ENCODE results near the gene BRSK2.

The BRSK2 gene

GRCh38 chr11:1367721-1368120 lies 22.0 kb upstream of the BRSK2 start:
- no peak overlapping the region for H3K27ac ChIP-seq
- no peak for DNase-seq (ENCODE audit: low spot score)
- H3K4me3 ChIP-seq = no peak overlapping the region
- TF ChIP-seq, protein P1, sequence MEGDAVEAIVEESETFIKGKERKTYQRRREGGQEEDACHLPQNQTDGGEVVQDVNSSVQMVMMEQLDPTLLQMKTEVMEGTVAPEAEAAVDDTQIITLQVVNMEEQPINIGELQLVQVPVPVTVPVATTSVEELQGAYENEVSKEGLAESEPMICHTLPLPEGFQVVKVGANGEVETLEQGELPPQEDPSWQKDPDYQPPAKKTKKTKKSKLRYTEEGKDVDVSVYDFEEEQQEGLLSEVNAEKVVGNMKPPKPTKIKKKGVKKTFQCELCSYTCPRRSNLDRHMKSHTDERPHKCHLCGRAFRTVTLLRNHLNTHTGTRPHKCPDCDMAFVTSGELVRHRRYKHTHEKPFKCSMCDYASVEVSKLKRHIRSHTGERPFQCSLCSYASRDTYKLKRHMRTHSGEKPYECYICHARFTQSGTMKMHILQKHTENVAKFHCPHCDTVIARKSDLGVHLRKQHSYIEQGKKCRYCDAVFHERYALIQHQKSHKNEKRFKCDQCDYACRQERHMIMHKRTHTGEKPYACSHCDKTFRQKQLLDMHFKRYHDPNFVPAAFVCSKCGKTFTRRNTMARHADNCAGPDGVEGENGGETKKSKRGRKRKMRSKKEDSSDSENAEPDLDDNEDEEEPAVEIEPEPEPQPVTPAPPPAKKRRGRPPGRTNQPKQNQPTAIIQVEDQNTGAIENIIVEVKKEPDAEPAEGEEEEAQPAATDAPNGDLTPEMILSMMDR (IDR thresholded peaks at IDR 0.05) = no peak

DNA sequence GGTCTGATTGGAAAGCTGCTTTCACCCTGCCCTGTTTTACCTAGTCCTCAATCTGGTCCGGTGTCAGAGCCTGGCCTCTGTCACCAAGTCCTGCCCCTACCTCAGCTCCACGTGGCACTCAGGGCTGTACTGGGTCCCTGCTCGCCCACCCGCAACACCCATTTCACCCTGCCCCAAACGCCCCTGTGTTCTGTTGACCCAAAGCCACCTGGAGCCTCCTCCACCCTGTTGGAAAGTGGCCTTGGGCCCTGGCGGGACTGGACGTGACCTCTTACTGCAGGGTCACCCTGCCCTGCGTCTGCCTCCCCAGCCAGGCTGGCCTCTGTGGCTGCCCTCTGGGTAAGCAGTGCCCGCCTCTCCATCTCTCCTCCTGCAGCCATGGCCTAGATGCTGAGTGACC lies 21.5 kb upstream of the BRSK2 start:
- Histone ChIP-seq H3K27ac (no peak overlapping the region), H3K4me3 (no peak overlapping the region)
- no peak for DNase-seq (ENCODE audit: low spot score)
- TF ChIP-seq, protein P1 (IDR thresholded peaks at IDR 0.05) = no peak

- DNase-seq (ENCODE audit: low spot score) = no peak
- TF ChIP-seq, protein P1 (IDR thresholded peaks at IDR 0.05) = no peak
Observed at GRCh38 chr11:1368966-1369365, 20.8 kb upstream of the BRSK2 start.

DNA sequence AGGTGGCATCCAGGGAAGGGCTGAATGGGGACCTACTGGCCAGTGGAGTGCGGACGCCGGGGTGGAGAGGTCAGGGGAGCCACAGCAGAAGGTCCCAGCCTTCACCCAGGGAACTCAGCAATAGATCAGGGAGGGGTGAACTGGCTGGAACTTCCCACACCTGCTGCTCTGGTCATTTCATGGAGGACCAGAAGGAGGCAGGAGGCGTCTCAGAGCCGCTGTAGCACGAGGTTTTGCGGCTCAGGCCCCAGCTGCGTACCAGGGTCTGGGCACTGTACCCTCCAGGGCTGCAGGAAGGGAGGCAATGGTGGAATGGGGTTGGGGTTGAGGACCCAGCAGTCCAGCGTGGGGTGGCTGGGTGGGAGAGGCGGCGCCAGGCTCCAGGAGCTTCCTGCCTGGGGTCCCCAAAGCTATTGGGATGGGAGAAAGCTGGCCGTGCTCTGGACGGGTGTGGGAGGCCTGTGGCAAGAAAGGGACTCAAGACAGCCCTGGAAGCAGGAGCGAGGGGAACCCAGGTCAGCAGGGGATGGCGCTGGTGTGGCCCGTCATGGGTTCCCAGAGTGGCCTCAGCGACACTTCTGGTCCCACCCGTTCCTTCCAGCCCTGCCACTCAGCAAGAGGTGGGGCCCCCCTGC lies 20.2 kb upstream of the BRSK2 start:
- TF ChIP-seq, protein P1 (IDR thresholded peaks at IDR 0.05) = no peak

More at GRCh38 chr11:1368966-1369365, 20.8 kb upstream of the BRSK2 start:
- H3K27ac ChIP-seq = no peak overlapping the region
- H3K4me3 ChIP-seq = no peak overlapping the region

DNA sequence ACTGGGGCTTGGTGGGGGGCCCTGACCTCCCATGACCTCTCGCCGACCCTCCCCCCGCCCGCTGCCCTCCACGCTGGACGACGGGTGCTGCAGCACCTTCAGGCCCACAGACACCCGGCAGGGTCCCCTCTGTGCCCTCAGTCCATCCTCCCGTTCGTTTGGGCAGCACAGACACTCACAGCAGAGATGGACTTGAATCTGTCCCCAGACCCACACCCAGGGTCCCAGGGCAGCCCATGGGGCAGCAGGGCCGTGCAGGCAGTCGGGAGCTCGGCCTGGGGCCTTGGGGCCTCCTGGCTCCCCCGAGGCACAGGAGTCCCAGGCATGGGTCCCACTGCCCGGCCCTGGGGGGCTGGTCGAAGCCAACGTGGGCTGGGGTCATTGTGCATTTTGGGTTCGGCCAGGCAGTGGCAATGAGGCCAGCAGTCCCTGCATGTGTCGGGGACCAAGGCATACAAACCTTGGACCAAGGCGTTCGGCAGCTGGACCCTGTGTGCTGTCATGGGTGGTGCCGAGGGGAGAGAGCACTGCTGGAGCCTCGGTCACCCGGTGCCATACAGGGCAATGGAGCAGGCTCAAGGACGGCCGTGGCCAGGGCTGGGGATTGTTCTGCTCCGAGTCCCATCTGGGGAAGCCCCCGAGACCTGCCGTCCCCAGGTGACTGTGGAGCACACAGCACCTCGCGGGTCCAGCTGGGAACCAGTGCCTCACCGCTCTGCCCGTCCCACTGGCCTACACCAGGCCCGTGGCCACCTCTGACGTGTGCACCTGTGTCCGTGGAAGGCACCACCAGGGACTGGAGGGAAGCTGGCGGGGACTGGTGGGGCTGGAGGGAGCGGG lies 19.3 kb upstream of the BRSK2 start:
- Histone ChIP-seq H3K4me3 (no peak overlapping the region), H3K27ac (no peak overlapping the region)
- no peak for DNase-seq (ENCODE audit: low spot score)
- TF ChIP-seq, protein P1 (IDR thresholded peaks at IDR 0.05) = no peak

More for the DNA sequence above, 20.2 kb upstream of the BRSK2 start:
- DNase-seq (ENCODE audit: low spot score) = no peak
- H3K4me3 ChIP-seq = no peak overlapping the region
- H3K27ac ChIP-seq = no peak overlapping the region

DNA sequence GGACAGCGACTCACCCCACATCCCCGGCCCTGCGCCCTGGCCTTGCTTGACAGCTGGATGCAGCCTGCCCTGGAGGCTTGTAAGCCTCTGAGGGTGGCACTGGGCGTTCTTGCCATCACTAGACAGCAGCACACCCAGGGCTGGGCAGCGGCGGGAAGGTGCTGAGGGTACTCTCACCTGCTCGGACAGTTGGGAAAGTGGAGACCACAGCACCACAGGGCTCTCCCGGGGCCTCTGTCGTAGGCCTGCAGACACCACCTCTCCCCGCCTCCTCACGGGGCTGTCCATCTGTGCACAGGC lies 18.8 kb upstream of the BRSK2 start:
- Histone ChIP-seq H3K27ac (no peak overlapping the region), H3K4me3 (no peak overlapping the region)
- TF ChIP-seq, protein P1 (IDR thresholded peaks at IDR 0.05) = no peak
- no peak for DNase-seq (ENCODE audit: low spot score)

- Histone ChIP-seq H3K27ac (no peak overlapping the region), H3K4me3 (no peak overlapping the region)
- TF ChIP-seq, protein P1 (IDR thresholded peaks at IDR 0.05) = no peak
- no peak for DNase-seq (ENCODE audit: low spot score)
Observed at GRCh38 chr11:1371377-1371776, 18.4 kb upstream of the BRSK2 start.
